Endothelial cell of umbilical vein (primary cell): Measurements from ENCODE around the gene SKI. TPM values are rescaled to one million over a fixed set of nuclear protein-coding genes. Genes with fewer than 3 reads are reported as not detected.

ENCODE experiments used
- BruUV-seq: library from RNA; stranded (reverse); fragments of 400-500 nt; replicated peaks from 2 replicates; lab custom pipeline; 2021; lab: Mats Ljungman, UMichigan
- CTCF ChIA-PET: fragments of 300-600, 350-600 bp; sonication (Branson Sonifier 250); formaldehyde crosslinking; loops from one replicate; lab custom pipeline; 2021; ENCODE audit warnings: antibody characterized with exemption, inconsistent platforms; lab: Charles Lee
- POLR2A ChIA-PET: fragments of 300-600, 350-600 bp; sonication (Branson Sonifier 250); formaldehyde crosslinking; loops from one replicate; lab custom pipeline; 2021; ENCODE audit warnings: antibody characterized with exemption, inconsistent platforms; lab: Charles Lee
- DNase-seq: peaks from one replicate; pipeline ENCODE4 v3.0.0-alpha.2; 2011; ENCODE audit warnings: low read depth, low spot score
- FAIRE-seq: peaks from 2 replicates; lab custom pipeline; 2011; peaks lifted over from hg19 to GRCh38; lab: Jason Lieb, UNC
- H2AFZ ChIP-seq: 2 replicates; pipeline ENCODE4 v1.6.0; 2012; ENCODE audit warnings: low read depth, low read length, control low read depth, inconsistent platforms
- H3K27ac ChIP-seq: 2 replicates; pipeline ENCODE4 v1.5.1; 2011; ENCODE audit warnings: low read depth, mild to moderate bottlenecking, control low read depth, low read length, moderate library complexity; ENCODE audit not compliant: insufficient read depth
- H3K27me3 ChIP-seq, 2 experiments: 2 replicates each; pipeline versions ENCODE4 v1.6.0 to v1.6.1; 2011; ENCODE audit warnings: low read length in 2 of 2, mixed read lengths in 1 of 2; ENCODE audit not compliant: control insufficient read depth in 2 of 2, insufficient read depth in 2 of 2
- H3K36me3 ChIP-seq, 2 experiments: 2 replicates in 1 of 2; 3 replicates in 1 of 2; pipeline ENCODE4 v1.5.1; 2011; ENCODE audit warnings: low read length in 2 of 2, mild to moderate bottlenecking in 1 of 2, moderate library complexity in 1 of 2; ENCODE audit not compliant: control insufficient read depth in 2 of 2, insufficient read depth in 2 of 2; ENCODE audit errors: extremely low read depth in 1 of 2
- H3K4me1 ChIP-seq: 3 replicates; pipeline ENCODE4 v1.5.1; 2011; ENCODE audit warnings: mild to moderate bottlenecking, low read length; ENCODE audit not compliant: control insufficient read depth, insufficient read depth; ENCODE audit errors: extremely low read depth
- H3K4me2 ChIP-seq: 2 replicates; pipeline ENCODE4 v1.6.1; 2011; ENCODE audit warnings: low read length, control low read depth, mixed read lengths; ENCODE audit not compliant: insufficient read depth
- H3K4me3 ChIP-seq, 3 experiments: fragments of 200-600 bp in 1 of 3; sonication (generic), shearing (Covaris generic) in 1 of 3; replicated peaks in 1 of 3; 2 replicates each; pipeline ENCODE4 v1.5.1; 2011 to 2016; ENCODE audit warnings: control low read depth in 3 of 3, low read length in 3 of 3, mild to moderate bottlenecking in 2 of 3, inconsistent platforms in 1 of 3, low read depth in 1 of 3, moderate library complexity in 1 of 3; ENCODE audit not compliant: insufficient read depth in 1 of 3
- H3K79me2 ChIP-seq: 2 replicates; pipeline ENCODE4 v1.6.0; 2012; ENCODE audit warnings: low read length, inconsistent platforms; ENCODE audit not compliant: control insufficient read depth, insufficient read depth
- H3K9ac ChIP-seq: replicated peaks from 2 replicates; pipeline ENCODE3; 2011; ENCODE audit warnings: low read length, control low read depth; ENCODE audit not compliant: insufficient read depth; ENCODE audit errors: extremely low read depth
- H3K9me1 ChIP-seq: replicated peaks from 3 replicates; pipeline ENCODE4 v1.6.0; 2011; ENCODE audit warnings: mild to moderate bottlenecking, low read length; ENCODE audit not compliant: control insufficient read depth, insufficient read depth; ENCODE audit errors: extremely low read depth
- H3K9me3 ChIP-seq: replicated peaks from 2 replicates; pipeline ENCODE4 v1.5.1; 2012; ENCODE audit warnings: low read length, inconsistent platforms; ENCODE audit not compliant: control insufficient read depth, insufficient read depth
- H4K20me1 ChIP-seq: replicated peaks from 2 replicates; pipeline ENCODE3; 2011; ENCODE audit warnings: mild to moderate bottlenecking, low read length; ENCODE audit not compliant: control insufficient read depth, insufficient read depth; ENCODE audit errors: extremely low read depth
- JUN ChIP-seq: IDR thresholded peaks from 2 replicates; pipeline ENCODE4 v1.6.1; 2011; ENCODE audit warnings: borderline replicate concordance, low read depth; ENCODE audit not compliant: insufficient read length, insufficient read depth
- MYC ChIP-seq: IDR thresholded peaks from one replicate; pipeline ENCODE4 v1.6.1; 2011; ENCODE audit warnings: mild to moderate bottlenecking, low read depth, low read length
- dilution Hi-C: fragments of 300-500 bp; cut with MboI; formaldehyde crosslinking; loops from one replicate; pipeline ENCODE4 v1.15.0; 2019; ENCODE audit warnings: low sequenced_read_pairs; ENCODE audit not compliant: extremely low pct_ligation_motif_present
- intact Hi-C: fragments of 100-400 bp; cut with micrococcal nuclease; formaldehyde crosslinking; loops from one replicate; pipeline ENCODE4 v1.10.0; 2022
- polyA plus RNA-seq, 4 experiments: library from polyadenylated mRNA; depleted of rRNA in 3 of 4; stranded (reverse) in 3 of 4; unstranded in 1 of 4; fragments of >200 nt; gene quantifications; 2 replicates each; pipeline versions ENCODE4 v1.2.1 to v1.2.3, GENCODE V29; 2011 to 2012; ENCODE audit warnings: missing spikeins in 1 of 4
- total RNA-seq: library from RNA; stranded (reverse); gene quantifications from 2 replicates; pipeline ENCODE4 v1.2.3, GENCODE V29; 2021
- TF ChIP-seq, protein P1 (sequence below): IDR thresholded peaks from 2 replicates; pipeline ENCODE4 v1.6.1; 2011; ENCODE audit not compliant: insufficient read depth, insufficient read length
- TF ChIP-seq, protein P2 (sequence below), 2 donors: IDR thresholded peaks; 1 replicate in 1 of 2; 2 replicates in 1 of 2; pipeline ENCODE4 v1.5.1; 2011; ENCODE audit warnings: low read length in 2 of 2, mild to moderate bottlenecking in 2 of 2, moderate library complexity in 2 of 2, control low read depth in 1 of 2, inconsistent platforms in 1 of 2, low read depth in 1 of 2; ENCODE audit not compliant: insufficient read depth in 1 of 2; ENCODE audit errors: extremely low read depth in 1 of 2

Gene SKI
- total and polyA plus RNA-seq, 2 donors (not counting 3 experiments of a cell fraction or from before 2014, with no cell fraction given) = 11.6 to 80.3 TPM

DNA sequence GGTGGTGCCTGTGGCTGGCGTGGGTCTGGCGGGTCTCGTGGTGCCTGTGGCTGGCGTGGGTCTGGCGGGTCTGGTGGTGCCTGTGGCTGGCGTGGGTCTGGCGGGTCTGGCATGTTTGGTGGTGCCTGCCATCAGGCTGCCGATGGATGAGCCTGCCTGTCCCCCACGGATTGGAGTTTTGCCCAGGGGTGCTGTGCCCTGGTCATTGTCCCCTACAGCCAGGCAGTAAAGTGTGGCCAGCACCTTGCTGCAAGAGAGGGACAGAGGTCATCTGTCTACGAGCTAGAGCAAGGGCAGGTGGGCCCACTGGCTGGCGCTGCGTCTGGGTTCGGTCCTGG lies 41.8 kb downstream of the SKI start:
- dilution Hi-C loops = no loop called here
- no TSS peak for BruUV-seq
- FAIRE-seq = no peak

More for the DNA sequence above, 41.8 kb downstream of the SKI start:
- intact Hi-C loops = no loop called here
- H3K4me1 ChIP-seq = no peaks in the 10 kb centered on the region
- DNase-seq = no peak
- no peak overlapping the region for H3K9ac ChIP-seq
- H3K27me3 ChIP-seq = no peaks in the 10 kb centered on the region
- no peak overlapping the region for H3K27ac ChIP-seq
- H4K20me1 ChIP-seq = no peaks in the 10 kb centered on the region
- no peaks in the 10 kb centered on the region for H3K9me3 ChIP-seq
- POLR2A ChIA-PET = no interaction called here
- H3K4me3 ChIP-seq = no peak overlapping the region
- no peak overlapping the region for H2AFZ ChIP-seq
- H3K36me3 ChIP-seq = peaks cover 0 to 1% of the 10 kb centered on the region in 2 experiments
- H3K79me2 ChIP-seq = peaks cover 99% of the 10 kb centered on the region
- H3K9me1 ChIP-seq = no peaks in the 10 kb centered on the region
- CTCF ChIA-PET = no interaction called here
- TF ChIP-seq JUN (no peak), MYC (no peak)
- TF ChIP-seq, protein P1, sequence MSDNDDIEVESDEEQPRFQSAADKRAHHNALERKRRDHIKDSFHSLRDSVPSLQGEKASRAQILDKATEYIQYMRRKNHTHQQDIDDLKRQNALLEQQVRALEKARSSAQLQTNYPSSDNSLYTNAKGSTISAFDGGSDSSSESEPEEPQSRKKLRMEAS = no peak
- TF ChIP-seq, protein P2, sequence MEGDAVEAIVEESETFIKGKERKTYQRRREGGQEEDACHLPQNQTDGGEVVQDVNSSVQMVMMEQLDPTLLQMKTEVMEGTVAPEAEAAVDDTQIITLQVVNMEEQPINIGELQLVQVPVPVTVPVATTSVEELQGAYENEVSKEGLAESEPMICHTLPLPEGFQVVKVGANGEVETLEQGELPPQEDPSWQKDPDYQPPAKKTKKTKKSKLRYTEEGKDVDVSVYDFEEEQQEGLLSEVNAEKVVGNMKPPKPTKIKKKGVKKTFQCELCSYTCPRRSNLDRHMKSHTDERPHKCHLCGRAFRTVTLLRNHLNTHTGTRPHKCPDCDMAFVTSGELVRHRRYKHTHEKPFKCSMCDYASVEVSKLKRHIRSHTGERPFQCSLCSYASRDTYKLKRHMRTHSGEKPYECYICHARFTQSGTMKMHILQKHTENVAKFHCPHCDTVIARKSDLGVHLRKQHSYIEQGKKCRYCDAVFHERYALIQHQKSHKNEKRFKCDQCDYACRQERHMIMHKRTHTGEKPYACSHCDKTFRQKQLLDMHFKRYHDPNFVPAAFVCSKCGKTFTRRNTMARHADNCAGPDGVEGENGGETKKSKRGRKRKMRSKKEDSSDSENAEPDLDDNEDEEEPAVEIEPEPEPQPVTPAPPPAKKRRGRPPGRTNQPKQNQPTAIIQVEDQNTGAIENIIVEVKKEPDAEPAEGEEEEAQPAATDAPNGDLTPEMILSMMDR (IDR thresholded peaks at IDR 0.05; ENCODE audit: extremely low read depth in 1 of 2, insufficient read depth in 1 of 2, low read depth in 1 of 2, low read length in 2 of 2) = no peak
- no peak overlapping the region for H3K4me2 ChIP-seq
